ENCODE data around the gene GADD45GIP1.

DNA sequence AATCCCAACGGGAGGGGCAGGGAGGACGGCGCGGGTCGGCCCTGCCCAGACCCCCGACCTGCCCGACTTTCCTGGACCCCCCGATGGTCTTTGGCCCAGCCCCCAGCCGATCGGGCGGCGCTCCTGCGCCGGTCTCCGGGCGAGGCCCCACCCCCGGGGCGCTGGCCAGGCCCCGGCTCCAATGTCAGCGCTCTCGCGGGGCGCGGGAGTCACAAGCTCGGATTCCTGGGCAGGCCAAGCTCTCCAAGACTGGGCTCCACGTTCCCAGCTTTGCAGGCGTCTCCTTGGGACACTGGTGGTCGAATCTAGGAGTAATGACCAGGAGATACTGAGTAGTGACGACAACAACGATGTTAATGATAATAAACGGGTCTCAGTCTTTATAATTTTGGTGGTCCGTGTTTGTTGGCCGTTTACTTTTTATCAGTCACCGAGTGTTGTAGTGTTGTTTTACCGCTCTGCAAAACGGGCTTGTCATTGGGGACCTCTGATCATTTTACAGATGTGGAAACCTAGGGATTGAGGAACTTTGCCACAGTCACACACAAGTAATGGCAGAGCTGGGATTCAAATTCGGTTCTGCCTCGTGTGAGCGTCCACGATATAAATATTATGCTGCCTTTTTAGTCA lies 10.8 kb downstream of the GADD45GIP1 start:
- TF ChIP-seq POLR2A (IDR thresholded peaks at IDR 0.05) = no peak
- TF ChIP-seq, protein P1, sequence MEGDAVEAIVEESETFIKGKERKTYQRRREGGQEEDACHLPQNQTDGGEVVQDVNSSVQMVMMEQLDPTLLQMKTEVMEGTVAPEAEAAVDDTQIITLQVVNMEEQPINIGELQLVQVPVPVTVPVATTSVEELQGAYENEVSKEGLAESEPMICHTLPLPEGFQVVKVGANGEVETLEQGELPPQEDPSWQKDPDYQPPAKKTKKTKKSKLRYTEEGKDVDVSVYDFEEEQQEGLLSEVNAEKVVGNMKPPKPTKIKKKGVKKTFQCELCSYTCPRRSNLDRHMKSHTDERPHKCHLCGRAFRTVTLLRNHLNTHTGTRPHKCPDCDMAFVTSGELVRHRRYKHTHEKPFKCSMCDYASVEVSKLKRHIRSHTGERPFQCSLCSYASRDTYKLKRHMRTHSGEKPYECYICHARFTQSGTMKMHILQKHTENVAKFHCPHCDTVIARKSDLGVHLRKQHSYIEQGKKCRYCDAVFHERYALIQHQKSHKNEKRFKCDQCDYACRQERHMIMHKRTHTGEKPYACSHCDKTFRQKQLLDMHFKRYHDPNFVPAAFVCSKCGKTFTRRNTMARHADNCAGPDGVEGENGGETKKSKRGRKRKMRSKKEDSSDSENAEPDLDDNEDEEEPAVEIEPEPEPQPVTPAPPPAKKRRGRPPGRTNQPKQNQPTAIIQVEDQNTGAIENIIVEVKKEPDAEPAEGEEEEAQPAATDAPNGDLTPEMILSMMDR (IDR thresholded peaks at IDR 0.05) = no peak

Data from uterus (tissue), 2 donors.